NCI-H1436 (cell line): ENCODE data around the gene NIFK.
"Not testable (repeated sequence)": the region's sequence is repeated elsewhere in the genome, so short reads cannot be mapped to it uniquely, and the experiment has no call there.

Experiments used
- DNase-seq: peaks from one replicate; lab custom pipeline; 2025; lab: John Stamatoyannopoulos, UW

NIFK gene

DNA sequence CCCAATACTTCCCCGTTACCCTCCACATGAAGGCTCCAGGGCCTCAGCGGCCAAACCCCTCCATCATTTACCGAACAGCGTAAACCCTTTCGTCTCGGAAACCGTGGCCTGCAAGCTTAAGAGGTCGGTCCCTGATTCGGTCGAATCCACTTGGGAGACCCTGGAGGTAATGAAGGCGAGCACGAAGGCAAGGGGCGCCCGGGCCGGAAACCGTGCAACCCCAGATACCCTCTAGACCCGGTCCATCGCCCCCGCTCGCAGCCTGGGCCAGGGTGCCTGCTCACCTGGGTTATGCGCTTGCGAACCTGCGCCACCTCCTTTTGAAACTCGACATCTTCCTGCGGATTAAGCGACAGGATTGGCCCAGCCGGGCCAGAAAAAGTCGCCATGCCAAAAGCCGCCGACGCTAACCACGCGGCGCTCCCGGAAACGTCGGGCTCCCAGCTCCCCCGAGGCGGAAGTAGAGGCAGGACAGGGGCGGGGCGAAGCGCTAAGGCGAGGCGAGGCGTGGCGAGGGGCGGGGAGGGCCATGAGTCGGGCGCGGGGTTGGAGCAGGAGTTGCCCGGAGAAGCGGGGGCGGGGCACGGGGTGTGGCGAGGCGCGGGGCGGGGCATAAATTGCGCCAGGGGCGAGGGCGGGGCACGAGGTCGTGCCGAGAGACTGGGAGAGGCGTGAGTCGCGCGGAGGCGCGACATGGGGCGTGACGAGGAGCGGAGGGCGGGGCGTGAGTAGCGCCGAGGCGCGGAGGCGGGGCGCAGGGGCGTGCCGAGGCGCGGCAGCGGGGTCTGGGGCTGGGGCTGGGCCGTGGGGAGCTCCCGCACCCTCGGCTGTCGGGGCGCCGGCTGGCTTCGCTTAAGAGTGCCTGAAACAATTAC is at the start of gene NIFK:
NIFK (minus strand) TSS at position 414 of the 875 bp plus-strand sequence; CDS start at position 389, 25 bp downstream.
- DNase-seq: peak; percentile 97

DNA sequence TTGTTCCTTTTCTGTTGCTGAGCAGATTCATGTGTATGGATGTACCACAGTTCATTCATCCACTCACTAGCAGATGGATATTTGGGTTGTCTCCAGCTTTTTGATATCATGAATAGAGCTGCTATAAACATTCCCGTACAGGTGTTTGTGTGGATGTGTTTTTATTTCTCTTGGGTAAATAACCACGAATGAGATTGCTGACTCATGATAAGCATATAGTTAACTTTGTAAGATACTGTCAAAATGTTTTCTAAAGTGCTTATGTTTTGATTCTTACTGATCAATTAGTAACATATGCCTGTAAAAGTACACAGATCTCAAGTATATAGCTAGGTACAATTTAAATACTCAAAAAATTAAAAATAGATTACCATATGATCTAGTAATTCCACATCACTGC is 46.5 kb upstream of the NIFK start:
- DNase-seq: no peak

DNA sequence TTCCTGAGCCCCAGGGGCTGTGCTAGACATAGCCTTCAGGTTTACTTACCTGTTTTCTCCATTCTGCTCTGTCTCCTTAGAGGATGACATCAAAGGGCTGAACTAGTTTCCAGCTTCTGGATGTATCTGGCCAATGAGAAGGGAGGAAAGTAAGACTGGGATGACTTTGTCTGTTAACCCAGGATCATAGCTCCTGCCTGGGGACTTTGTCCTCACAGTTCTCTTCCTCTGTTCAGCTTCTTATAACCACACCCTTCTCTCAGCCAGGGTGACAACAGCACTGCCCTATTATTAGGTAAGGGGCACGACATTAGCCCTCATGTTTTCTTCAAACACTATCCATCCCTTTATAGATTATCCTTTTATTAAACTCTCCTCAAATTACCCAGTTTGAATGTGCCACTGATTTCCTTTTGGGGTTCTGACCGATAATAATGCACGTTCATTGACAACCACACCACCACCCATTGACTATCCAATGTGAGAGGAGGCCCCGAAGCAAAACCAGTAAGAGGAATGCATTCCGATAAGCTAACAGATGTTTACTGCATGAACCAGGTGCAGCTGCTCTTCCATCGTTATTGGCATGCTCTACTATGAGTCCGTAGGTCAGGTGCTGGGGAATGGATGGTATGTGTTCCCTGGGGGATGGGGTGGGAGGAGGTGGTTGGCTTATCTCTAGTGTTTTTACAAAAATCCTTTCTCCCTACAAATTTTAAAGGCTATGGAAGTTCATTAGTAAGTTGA is 42.2 kb upstream of the NIFK start:
- no peak for DNase-seq

DNA sequence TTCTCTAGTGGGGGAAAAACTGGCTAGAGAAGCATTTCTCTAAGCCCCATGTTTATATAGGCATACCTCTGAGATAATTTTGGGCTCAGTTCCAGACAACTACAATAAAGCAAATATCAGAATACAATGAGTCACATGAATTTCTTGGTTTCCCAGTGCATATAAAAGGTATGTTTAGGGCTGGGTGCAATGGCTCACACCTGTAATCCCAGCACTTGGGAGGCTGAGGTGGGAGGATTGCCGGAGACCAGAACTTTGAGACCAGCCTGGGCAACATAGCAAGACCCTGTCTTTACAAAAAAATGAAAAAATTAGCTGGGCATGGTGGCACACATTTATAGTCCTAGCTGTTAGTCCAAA is 41.0 kb upstream of the NIFK start:
- DNase-seq: no peak

DNA sequence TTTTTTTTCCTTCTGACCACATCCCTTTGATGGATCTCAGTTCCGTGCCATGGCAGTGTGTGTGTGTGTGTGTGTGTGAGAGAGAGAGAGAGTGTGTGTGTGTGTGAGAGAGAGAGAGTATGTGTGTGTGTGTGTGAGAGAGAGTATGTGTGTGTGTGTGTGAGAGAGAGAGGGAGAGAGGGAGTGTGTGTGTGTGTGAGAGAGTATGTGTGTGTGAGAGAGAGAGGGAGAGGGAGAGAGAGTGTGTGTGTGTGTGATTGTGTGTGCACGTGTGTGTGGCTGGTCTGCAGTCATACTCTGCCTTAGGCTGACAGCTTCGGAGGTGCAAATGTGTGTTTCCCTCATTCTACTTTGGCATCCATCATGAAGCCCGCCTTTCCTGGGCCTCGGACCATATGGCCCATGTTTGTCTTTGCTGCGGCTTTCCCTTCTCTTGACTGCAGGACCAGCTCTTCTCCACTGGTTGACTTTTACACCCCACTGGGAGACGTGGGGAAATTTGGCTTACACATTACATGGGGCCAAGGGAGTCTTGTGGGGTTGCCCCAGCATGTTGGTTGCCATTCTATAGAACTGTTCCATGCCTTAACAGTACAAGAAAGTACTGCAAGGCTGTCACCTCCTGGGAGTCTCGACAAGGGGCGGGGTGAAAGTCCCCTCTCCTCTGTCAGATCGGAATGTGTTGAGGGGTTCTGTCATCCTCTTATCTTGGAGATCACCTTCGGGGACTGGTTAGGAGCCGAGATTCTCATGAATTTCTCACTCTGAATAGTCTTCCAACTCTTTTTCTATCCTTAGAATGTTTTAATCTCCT is 40.4 kb upstream of the NIFK start:
- no peak for DNase-seq

DNA sequence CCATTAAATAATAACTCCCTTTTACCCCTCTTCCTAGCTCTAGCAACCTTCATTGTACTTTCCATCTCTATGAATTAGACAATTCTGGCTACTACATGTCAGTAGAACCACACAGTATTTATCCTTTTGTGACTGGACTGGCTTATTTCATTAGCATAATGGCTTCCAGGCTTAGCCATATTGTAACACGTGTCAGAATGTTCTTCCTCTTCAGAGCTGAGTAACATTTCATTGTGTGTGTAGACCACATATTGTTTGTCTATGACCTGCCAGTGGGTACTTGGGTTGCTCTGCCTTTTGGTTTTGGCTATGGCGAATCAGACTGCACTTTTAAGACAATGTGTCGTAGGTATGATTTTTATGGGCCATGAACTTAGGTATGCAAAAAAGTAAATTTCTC is 39.7 kb upstream of the NIFK start:
- DNase-seq: no peak

DNA sequence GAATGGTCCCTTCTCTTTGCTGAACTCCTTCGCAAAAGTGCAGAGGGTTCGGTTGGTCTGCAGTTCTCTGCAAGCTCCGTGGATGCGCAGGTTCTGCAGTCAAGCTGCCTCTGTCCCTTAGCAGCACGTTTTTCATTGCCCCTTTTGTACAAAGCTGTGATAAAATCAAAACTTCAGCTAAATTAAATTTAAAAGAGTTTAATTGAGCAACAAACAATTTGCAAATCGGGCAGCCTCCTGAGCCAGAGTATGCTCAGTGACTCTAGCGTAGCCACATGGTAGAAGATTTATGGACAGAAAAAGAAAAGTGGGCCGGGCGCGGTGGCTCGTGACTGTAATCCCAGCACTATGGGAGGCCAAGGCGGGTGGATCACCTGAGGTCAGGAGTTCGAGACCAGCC is 37.6 kb upstream of the NIFK start:
- no peak for DNase-seq

DNA sequence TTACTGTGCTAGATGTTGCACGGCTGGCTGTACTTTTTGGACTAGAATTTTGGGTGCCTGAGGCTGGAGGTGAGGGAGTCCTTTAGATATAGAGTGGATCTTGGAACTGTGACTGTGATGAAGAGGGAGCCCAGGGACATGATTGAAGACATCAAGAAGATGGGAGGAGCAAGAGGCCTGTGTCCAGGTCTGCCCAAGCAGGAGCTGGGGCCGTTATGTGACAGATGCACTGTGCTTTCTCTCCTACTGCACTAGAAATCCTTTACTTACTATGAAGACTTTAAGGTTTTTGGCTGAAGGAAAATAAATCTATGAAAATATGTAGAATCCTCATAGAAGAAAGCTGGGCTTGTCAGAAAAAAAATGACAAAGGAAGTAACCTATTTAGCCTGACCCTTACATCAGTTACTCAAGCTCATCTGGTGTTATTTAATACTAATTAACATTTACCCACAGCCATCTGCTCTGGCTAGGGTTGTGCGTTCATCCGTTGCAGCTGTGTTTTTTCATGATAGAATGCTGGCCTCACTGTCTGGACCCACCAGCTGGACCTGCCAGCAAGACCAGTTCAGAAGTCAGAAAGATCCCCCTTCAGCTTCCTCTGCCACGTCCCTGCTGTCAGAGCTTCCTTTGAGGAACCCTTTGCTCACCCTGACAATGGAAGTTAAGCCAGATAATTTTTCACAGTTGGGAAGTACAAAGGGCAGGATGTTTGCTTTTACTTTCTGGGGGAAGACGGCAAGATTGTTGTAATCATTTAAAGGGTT is 35.5 kb upstream of the NIFK start:
- DNase-seq: no peak

DNA sequence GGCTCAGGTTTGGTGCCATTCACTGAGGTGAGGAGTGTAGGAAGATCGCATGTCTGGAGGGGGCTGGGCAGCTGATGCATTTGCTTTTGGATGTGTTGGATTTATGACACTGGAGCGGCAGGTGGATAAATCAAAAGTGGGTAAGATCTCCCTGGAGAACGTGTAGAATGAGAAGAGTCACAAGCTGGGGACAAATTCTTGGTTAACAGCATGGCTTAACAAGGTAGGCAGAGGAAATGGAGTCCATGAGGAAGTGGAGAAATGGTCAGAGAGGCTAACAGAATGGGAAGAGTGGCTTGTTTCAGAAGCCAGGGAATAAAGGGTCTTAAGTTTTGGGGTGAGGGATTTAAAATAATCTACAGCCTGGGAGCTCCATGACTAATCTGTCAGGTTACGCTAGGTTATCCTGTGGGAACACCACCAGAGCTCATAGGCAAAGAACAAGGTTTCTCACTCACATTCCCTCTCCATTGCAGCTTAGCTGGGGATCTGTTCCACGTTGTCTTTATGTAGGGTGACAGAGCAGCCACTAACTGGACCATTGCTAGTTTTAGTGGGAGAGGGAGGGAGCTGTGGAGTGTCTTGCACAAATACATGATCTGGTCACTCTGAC is 31.6 kb upstream of the NIFK start:
- DNase-seq: no peak

DNA sequence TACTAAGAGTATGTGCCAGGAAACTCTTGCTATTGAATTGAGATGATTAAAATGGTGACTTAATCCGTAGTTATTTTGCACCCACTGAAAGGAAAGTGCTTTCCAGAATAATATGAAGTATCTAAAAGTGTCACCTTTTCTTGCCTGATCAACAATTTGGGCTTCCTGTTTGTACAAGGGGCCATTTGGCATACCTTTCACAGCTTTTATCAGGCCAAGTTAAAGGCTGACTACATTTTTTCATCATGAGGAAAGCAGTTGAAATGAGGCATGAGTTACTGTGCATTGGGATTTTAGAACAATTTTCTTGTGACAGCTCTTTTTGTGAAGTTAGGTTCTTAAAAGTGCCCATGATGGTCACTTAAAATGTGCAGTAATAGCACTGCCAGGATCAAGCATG is 29.9 kb upstream of the NIFK start:
- no peak for DNase-seq

DNA sequence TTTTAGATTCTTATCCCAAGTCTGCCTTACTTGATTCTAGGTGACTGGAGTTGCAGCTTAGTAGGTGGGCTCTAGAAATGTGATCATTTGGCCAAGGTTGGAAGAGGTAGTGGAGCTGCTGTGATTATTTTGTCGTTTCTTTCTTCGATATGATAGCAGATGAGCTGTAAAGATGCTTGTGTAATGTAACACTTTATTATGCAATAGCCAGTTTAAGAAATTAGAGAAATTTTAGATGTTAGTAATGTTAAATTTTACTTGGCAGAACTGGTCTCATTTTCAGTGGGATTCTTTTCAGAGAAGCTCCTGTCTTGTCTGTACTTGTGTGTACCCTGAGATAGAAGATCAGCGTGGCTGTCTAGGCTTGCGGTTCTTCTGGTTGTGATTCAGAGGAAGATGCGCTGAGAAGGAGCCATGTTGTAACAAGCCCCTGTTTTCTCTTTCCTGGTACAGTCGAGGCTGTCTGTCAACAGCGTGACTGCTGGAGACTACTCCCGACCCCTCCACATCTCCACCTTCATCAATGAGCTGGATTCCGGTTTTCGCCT is 28.1 kb upstream of the NIFK start:
- DNase-seq: no peak

DNA sequence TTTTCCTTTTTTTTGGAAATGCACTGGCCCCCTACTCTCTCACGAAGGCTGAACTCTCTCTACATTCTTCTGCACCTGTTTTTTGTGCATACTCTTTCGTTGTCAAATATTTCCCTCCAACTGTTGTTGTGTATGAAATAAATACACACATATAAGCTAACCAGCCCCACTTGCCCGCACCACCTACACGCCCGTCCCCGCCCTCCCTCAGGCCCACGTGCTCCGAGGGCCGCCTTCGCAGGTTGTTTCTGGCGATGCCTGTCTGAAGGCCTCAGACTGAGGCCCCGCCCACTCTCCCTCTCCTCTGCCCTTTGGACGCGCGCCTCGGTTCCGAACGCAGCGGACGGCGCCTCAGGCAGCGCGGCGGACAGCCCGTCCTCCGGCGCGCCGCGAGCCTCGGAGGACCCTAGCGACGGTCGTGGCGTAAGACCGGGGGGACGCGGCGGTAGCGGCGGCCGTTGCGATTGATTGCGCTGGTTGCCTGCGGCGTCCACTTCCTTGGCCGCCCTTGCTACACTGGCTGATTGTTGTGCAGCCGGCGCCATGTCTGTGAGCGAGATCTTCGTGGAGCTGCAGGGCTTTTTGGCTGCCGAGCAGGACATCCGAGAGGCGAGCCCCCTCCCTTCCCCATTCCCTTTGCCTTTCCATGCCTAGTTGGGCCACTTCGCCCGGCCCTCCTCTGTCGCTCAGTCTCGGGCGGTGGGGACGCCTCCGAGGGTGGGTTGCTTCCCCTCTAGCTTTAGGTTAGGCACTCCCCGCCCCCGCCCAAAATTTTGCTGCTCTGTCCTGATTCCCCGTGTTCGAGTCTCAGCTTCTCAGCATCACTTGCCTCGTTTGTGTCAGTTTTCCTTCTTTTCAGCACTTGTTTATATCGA is 18.8 kb upstream of the NIFK start, which contains the start of gene TSN:
TSN (plus strand) TSS at position 415 of the 875 bp plus-strand sequence; CDS start at position 544, 129 bp downstream.
- peak; percentile 97 for DNase-seq

DNA sequence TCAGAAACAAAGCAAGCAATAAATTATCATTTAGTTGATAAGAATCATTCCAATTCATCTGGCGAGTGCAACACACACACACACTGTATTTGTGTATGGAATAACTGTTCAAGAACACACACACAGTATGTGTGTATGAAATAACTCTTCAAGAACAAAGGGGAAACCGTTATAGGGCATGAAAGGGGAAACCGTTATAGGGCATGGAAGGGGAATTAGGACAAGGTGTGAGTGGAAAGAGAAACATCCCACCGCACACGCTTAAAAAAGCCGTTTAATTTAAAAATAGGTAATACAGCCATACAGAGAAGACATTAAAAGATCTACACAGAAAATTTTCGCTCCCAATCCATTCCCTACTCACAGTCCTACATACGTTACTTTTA is 18.2 kb upstream of the NIFK start:
- DNase-seq: no peak

DNA sequence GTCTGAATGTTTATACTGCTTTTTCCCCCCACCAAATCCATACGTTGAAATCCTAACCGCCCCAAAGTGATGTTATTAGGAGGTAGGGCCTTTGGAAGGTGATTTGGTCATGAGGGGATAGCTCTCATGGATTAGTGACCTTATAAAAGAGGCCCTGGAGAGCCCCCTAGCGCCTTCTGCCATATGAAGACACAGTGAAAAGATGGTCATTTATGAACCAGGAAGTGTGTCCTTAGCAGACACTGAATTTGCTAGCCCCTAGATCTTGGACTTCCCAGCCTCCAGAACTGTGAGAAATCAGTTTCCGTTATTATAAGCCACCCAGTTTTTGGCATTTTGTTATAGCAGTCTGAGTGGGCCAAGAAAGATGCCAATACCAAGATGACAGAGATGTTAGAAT is 11.5 kb upstream of the NIFK start:
- DNase-seq: no peak

DNA sequence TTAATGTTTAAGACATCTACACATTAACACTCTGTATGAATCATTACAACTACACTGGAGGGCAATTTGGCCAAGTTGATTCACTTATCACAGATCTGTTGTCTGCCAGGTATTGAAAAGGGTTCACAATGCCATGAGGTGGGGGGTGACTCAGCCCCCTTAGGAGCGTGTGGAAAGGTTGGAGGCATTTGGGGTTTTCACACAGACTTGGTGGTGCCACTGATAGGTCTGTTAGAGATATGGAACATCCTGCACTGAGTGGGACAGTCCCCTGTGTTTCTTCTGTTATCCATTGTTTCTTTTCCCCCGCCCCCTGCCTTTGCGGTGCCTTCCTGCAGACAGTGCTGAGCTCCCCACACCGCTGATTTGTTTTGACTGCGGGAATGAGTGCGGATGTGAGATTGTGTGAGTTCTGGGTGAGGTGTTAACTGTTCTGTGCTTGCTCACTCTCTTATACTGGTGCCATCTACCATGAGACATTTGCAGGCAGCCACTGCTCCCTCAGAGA is 9.4 kb upstream of the NIFK start:
- no peak for DNase-seq

DNA sequence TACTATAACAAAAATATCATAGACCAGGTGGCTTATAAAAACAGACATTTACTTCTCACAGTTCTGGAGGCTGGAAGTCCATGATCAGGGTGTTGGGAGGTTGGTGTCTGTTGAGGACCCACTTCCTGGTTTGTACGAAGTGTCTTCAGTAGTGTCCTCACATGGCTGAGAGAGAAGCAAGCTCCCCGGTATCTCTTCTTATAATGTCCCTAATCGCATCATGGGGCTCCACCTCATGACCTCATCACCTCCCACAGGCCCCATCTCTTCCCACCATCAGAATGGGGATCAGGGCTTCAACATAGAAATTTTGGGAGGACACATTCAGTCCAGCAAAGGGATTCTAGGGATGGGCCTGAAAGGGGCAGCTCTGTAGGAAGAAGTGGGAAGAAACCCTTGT is 4.8 kb upstream of the NIFK start:
- DNase-seq: no peak

DNA sequence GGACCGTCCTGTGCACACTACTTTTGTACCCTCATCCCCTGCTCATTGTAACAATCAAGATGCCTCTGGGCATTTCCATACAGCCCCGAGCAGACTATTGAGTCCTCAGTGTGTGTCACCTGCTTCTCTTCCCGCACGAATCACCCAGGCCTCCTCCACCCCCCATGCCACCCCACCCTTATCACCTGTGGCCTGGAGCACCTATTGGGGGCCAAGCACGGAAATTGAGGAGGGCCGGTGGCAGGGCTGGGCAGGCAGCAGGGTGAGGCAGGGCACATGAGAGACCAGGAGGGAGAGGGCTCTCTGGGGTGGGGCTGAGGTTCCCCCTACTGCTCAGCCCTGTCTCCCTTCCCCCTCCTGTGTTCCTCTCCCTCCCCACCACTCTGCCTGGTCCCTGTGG is 4.3 kb upstream of the NIFK start:
- no peak for DNase-seq

DNA sequence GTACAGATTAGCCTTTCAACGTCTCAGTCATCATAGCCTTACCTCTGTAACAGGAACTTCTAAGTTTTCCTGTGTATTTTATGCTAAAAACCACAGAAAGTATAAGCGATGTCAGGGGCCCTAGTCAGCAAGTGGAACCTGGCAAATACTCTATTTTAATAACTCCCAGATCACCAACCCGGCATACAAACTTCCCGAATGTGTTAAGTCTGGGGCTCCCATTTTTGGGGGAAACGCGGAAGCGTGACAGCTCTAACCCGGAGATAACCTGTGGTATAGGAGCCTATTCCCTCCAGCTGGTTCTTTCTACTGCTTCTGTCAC is 574 bp downstream of the NIFK start:
- no peak for DNase-seq

DNA sequence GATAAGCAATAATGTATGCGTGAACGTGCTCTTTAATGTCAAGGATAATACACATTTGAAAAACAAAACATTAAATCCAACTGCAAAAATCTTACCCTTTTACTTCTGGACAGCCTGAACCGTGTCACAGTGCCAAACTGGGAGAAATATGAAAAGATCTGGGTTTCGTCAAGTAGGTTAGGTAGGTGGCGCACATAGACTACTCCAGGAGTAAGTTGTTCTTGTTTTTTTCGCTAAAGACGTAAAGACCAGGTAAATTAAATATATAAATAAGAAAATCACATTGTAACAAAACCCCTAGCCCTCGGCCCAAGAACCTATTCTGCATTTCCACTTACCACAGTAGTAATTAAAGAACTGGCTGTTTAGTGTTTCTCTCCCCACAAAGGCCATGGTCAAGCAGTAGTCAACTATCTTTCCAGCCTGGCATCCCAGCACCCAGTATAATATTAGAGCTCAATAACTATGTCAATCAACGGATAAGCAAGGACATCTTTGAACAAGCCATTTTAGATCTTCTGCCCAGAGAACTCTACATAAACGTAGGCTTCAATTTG is 1.1 kb downstream of the NIFK start:
- no peak for DNase-seq

DNA sequence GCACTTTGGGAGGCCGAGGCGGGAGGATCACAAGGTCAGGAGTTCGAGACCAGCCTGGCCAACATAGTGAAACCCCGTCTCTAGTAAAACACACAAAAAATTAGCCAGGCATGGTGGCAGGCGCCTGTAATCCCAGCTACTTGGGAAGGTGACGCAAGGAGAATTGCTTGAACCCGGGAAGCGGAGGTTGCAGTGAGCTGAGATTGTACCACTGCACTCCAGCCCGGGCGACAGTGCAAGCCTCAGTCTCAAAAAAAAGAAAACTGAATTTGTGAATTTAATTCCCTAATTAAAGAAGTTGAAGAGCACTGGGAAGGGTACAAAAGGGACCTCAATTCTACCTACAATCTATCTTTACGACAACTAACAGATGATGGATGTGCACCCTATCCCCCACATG is 2.1 kb downstream of the NIFK start:
- DNase-seq: not testable (repeated sequence)
